HepG2 (cell line): ENCODE data around the gene PHF19. TPM values are rescaled to one million over a fixed set of nuclear protein-coding genes. Genes with fewer than 3 reads are reported as not detected.
A peak's percentile ranks its signal among the peaks of the same experiment; 100 is the strongest.

Experiments used
- ARID3A ChIP-seq: IDR thresholded peaks from 2 replicates; pipeline ENCODE4 v1.6.1; 2012; ENCODE audit warnings: low read depth, low read length, improper control_type of control experiment
- CEBPG ChIP-seq: IDR thresholded peaks from 2 replicates; pipeline ENCODE4 v1.6.1; 2016
- CSRNP1 ChIP-seq: sonication (generic); formaldehyde crosslinking; IDR thresholded peaks from 2 replicates; pipeline ENCODE4 v1.8.1; 2023; ENCODE audit warnings: mild to moderate bottlenecking, missing genetic modification reagents
- E2F1 ChIP-seq: sonication (generic); formaldehyde crosslinking; IDR thresholded peaks from 2 replicates; pipeline ENCODE4 v1.5.0; 2020; ENCODE audit warnings: missing genetic modification reagents
- GMEB1 ChIP-seq: sonication (generic); formaldehyde crosslinking; IDR thresholded peaks from 2 replicates; pipeline ENCODE4 v1.5.1; 2020; ENCODE audit warnings: missing genetic modification reagents, mild to moderate bottlenecking, borderline replicate concordance
- MEF2D ChIP-seq: sonication (generic); formaldehyde crosslinking; IDR thresholded peaks from 2 replicates; pipeline ENCODE4 v1.5.1; 2020; ENCODE audit warnings: mild to moderate bottlenecking, missing genetic modification reagents
- NFYB ChIP-seq: sonication (generic); formaldehyde crosslinking; IDR thresholded peaks from 2 replicates; pipeline ENCODE4 v1.4.0; 2020; ENCODE audit warnings: missing genetic modification reagents
- PAX8 ChIP-seq: sonication (generic); formaldehyde crosslinking; IDR thresholded peaks from 2 replicates; pipeline ENCODE4 v1.8.0; 2022; ENCODE audit warnings: mild to moderate bottlenecking, missing genetic modification reagents, borderline replicate concordance
- ZBTB40 ChIP-seq, 2 experiments: fragments of 450-650 bp in 1 of 2; sonication (generic) in 1 of 2; formaldehyde crosslinking in 1 of 2; IDR thresholded peaks; 2 replicates each; pipeline versions ENCODE4 v1.6.1 to v1.8.0; 2016 to 2022; ENCODE audit warnings: antibody characterized with exemption in 1 of 2, mild to moderate bottlenecking in 1 of 2, missing genetic modification reagents in 1 of 2
- ZNF260 ChIP-seq: sonication (generic); formaldehyde crosslinking; IDR thresholded peaks from 2 replicates; pipeline ENCODE4 v1.4.0; 2020; ENCODE audit warnings: missing genetic modification reagents, low read depth, mild to moderate bottlenecking, borderline replicate concordance
- ZNF720 ChIP-seq: sonication (generic); formaldehyde crosslinking; IDR thresholded peaks from 2 replicates; pipeline ENCODE4 v1.4.0; 2020; ENCODE audit warnings: missing genetic modification reagents
- ZNF775 ChIP-seq: sonication (generic); formaldehyde crosslinking; IDR thresholded peaks from 2 replicates; pipeline ENCODE4 v1.4.0; 2020; ENCODE audit warnings: missing genetic modification reagents, mild to moderate bottlenecking, moderate library complexity, borderline replicate concordance
- polyA plus RNA-seq, 8 experiments: library from polyadenylated mRNA; depleted of rRNA in 3 of 8; stranded (reverse) in 7 of 8; unstranded in 1 of 8; fragments of >200 nt; fragmentation: Illumina TruSeq in 4 of 8; extraction: Trizol in 4 of 8; gene quantifications; 2 replicates each; pipeline versions ENCODE4 v1.2.1 to v1.2.3, GENCODE V29; 2011 to 2016; ENCODE audit warnings: low read depth in 4 of 8, missing spikeins in 1 of 8, mixed read lengths in 1 of 8; ENCODE audit not compliant: insufficient read depth in 1 of 8
- total RNA-seq, 5 experiments: library from RNA; depleted of rRNA; stranded (reverse); fragments of >200 nt; fragmentation: Illumina TruSeq; extraction: Trizol; gene quantifications; 2 replicates each; pipeline ENCODE4 v1.2.3, GENCODE V29; 2016; ENCODE audit warnings: low read depth in 1 of 5

The PHF19 gene
- total and polyA plus RNA-seq, 2 of the 13 experiments (the other 11 are each of a cell fraction or from before 2014, with no cell fraction given), result 29.7 to 41.3 TPM

GRCh38 chr9:120842685-120843485 lies 34.1 kb downstream of the PHF19 start, which contains the start of gene PSMD5 (continued):
- no peak for TF ChIP-seq ZNF720 (CRISPR knock-in tag)
- TF ChIP-seq ARID3A, result no peak
- no peak for TF ChIP-seq ZNF260
- peak; percentile 67 for TF ChIP-seq NFYB (CRISPR knock-in tag)
- no peak for TF ChIP-seq ZBTB40 (IDR thresholded peaks at IDR 0.05)
- peak; percentile 64; the same call in 1 of the 2 replicates for TF ChIP-seq ZBTB40 (CRISPR knock-in tag; IDR thresholded peaks at IDR 0.05)
- peak; percentile 54; the same call in 1 of the 2 replicates for TF ChIP-seq GMEB1 (CRISPR knock-in tag)
- 0 out of 2 replicates have a peak, but pooled peaks have one; percentile 54 for TF ChIP-seq PAX8 (CRISPR knock-in tag)
- TF ChIP-seq CEBPG (CRISPR knock-in tag), result peak; percentile 49
- no peak for TF ChIP-seq ZNF775 (CRISPR knock-in tag)
- peak; percentile 62 for TF ChIP-seq E2F1 (CRISPR knock-in tag)
- no peak; the same call in 1 of the 2 replicates for TF ChIP-seq CSRNP1 (CRISPR knock-in tag)
- TF ChIP-seq MEF2D (CRISPR knock-in tag), result no peak
